GM21360 (cell line): ENCODE results near the gene DNASE1L1.

Source experiments
- ATAC-seq: cut with Tn5 transposase; IDR thresholded peaks from one replicate; pipeline ENCODE4 v1.9.1; 2021; ENCODE audit warnings: mild to moderate bottlenecking, moderate library complexity; ENCODE audit not compliant: unreplicated experiment

DNASE1L1 gene

DNA sequence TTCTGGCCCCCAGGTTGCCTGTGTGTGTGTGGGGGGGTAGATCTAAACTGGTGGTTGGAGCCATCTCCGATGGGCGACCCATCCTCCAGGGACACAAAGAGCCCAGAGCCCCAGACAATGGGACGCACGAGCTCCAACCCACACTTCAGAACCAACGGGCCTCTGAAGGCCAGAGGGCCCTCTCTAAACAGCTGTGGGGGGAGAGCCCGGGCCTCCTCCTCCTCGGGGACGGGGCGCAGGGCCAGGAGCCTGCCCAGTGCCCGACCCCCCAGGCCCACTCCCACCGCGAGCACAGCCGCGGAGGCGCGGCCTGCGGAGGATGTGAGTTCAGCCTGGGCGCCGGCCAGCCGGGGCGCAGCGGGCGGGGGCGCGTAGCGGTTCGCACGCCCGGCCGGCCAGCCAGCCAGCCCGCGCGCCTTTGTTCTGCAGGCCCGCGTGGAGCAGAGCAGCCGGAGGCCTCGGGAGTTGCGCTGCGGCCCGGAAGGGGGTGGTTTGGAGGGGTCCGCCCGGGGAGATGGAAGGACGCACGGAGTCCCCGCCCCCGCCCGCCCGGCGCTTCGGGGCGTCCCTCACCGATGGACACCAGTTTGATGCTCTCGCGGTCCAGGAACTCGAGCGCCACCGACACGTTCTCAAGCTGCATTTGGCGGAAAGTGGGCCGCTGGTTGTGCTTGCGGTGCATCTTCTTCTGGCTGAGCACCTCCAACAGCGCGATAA, 38.6 kb downstream of the DNASE1L1 start:
- no peak for ATAC-seq

DNA sequence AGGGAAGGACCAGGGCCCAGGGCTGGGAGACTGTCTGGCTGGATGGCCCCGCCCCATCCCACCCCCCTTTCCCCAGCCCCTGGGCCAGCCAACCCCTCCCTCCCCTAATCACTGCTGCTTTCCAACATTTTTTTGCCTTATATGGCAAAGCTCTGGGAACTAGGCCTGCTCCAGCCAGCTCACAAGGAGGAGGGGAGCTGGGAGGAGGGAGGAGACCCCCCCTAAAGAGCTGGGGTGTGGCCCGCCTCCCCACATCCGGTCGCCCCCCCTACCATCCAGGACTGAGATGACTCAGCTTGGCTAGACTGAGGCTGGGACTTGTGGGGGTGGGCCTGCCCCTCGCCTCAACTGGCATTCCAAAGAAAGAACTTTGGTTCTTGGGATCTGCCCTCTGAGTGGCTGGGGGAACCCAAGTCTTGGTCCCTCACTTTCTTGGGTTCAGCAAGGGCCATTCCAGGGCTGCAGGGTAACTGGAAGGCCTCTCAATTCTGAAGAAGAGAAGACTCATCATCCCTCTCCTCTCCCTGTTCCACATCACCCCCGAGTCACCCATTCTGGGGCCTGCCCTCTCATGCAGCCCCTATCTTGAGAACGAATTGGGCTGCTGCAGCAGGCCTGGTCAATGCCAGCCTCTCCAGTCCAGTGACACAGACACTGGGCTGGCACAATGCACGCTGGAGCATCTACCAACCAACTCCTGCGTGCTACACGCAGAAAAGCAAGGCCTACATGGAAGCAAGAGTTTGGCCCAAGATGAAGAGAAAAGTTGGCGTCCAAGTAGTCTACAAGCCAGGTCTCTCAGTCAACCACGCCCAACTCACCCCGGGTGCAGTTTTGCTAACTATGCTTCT, 39.4 kb downstream of the DNASE1L1 start:
- ATAC-seq, result no peak

DNA sequence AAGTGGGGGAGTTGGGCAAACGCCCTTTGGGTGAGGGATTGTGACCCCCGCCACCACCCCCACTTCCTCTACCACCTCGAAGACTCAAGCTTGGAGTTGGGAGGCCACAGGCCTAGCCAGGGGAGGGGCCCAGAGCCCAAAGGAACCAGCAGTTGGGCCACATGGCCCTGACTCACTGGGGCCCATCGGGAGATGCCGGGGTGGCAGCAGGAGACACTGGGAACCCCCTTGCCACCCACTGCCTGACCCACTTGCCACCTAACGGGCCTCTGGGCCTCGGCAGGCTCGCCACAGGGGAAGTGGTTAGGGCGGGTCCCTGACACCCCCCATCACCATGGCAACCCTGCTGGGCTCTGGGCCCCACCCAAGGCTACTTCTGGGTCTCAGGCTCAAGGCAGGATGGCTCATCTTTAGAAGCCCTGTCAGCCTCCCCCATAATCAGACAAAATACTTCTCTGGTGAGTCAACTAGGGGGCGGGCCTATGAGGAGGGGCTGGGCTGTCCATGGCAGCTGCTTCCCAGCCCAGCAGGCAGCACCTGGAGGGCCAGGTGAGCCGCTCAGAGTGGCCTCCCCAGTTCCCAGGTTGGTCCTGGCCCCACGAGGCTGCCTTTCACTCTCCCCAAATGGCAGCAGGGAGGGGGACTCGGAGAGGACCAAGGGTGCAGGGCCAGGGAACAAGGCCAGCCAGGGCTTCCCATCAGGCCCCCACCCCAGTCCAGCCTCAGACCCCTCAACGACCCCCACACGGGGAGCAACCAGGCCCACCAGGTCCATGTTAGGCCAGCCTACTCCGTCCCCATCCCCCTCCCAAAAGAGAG, 40.2 kb downstream of the DNASE1L1 start:
- ATAC-seq, result no peak

DNA sequence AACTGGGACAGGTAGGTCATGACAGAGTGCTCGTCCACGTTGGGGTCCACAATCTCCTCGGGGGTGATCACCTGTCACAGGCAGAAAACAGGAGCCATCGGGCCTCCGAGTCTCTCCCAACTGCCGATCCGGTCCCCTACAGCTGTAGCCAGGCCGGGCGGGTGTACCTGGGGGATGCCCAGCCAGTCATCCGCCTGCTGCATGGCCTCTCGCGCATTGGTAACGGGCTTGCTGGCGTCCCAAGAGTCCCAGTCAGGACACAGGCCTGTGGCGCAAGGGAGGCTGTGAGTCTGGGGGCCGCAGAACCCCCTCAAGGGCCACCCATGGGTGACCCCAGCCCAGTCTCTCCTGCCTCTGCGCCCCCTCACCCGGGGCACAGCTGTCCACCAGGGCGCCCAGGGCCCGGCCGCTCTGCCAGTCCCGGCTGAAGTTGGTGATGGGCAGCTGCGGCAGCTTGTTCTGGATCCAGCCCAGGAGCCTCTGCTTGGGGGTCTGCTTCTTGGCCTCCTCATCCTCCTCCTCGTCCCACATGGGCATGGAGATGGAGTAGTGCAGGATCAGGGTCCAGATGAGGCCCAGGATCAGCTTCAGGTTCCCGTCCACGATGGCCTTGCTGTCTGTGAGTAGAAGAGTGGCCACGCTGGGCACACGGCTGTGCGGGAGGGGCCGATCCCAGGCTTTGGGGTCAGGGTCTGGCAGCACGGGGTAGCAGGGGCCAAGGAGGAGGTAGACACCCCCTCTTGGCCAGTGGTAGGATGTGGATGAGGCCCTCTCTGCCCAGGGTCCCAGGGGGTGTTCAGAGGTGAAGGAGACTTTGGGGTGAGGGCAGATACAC, 41.4 kb downstream of the DNASE1L1 start:
- no peak for ATAC-seq

DNA sequence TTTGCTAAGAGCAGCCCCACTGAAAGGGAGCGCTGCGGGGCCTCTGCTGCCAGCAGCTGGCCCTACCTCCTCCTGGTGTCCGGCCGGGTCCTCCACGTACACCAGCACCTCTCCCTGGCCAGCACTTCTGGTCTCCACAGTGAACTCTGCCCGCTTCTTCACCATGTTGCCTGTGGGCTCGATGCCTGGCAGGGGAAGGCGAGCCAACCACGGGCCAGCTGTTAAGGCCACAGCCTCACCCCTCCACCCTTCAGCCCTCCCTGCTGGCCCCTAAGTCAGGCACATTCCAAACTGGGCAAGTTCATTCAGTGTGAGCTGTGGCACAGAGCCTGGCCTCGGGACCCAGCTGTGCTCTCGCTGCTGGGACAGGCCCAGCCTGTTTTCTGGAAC, 42.4 kb downstream of the DNASE1L1 start:
- no peak for ATAC-seq

DNA sequence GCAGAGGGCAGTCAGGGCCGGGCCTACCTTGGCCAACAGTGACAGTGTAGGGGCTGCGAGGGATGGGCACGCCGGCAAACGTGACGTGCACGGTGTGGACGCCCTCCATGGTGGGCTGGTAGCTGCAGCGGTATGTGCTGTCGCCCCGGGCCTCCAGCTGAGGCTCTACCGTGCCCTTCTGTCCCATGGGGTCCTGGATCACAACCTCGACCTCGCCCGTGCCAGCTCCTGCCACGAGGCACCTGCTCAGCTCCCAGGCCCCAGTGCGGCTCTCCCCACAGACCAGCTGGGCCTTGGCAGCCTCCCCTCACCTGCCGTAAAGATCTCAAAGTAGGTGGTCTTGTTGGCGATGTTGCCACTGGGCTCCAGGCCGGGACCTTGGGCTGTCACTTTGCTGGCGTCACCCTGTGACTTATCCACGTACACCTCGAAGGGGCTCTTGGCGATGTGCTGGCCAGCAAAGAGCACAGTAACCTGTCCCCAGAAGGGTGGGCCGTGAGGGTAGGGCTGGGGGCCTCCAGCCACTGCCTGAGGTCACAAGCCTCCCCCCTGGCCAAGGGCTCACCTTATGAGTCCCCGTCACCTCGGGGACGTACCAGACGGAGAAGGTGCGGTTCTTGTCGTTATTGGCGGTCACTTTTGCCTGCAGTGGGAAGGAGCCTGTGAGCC, 42.9 kb downstream of the DNASE1L1 start:
- ATAC-seq, result no peak

DNA sequence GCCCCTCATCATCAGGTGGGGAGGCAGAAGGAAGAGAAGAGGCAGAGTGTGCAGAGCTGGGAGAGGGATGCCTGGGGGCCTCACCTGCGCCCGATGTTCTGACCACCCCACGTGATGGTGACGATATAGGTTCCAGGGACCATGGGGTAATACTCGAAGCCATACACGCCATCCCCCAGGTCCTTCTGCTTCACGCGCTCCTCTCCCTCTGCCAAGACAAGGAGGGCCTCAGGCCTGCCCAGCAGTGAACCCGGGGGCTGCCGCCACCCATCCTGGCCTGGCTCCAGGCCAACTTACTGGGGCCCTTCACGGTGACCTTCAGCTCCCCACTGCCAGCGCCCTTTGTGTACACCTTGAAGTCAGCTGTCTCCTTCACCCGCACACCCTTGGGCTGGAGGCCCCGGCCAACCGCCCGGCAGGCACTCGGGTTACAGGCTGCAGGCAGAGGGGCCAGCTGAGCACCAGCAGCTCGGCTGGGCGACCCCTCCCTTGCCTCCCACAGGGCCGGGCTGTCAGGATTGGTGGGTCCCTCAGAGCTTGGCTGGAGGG, 43.9 kb downstream of the DNASE1L1 start:
- no peak for ATAC-seq

DNA sequence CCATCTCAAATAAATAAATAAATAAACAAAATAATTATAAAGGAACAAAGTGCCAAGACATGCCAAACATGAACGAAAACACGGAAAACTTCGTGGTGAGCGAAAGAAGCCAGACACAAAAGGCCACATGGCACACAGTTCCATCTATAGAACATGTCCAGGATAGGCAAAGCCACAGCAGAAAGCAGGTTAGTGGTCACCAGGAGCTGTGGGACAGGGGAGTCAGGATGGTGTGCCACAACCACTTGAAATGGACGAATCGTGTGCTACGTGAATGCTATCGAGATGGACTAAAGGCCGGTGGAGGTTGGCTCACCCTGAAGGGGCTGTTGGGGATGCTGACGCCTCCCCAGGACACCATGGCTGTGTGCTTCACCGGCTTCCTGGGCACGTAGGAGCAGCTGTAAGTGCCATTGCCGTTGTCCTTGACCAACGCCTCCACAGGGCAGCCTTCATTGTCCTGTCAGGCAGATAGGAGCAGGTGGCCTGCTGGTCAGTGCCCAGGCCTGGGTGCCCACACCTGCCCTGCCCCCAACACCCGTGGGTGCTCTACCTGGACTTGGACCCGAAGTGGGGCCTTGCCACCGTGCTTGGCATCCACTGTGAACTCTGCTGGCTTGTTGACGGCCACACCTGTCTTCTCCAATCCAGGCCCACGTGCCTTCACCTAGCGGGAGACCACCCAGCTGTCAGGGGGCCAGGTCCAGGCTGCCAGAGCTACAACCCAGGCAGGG, 45.2 kb downstream of the DNASE1L1 start:
- ATAC-seq, result no peak

DNA sequence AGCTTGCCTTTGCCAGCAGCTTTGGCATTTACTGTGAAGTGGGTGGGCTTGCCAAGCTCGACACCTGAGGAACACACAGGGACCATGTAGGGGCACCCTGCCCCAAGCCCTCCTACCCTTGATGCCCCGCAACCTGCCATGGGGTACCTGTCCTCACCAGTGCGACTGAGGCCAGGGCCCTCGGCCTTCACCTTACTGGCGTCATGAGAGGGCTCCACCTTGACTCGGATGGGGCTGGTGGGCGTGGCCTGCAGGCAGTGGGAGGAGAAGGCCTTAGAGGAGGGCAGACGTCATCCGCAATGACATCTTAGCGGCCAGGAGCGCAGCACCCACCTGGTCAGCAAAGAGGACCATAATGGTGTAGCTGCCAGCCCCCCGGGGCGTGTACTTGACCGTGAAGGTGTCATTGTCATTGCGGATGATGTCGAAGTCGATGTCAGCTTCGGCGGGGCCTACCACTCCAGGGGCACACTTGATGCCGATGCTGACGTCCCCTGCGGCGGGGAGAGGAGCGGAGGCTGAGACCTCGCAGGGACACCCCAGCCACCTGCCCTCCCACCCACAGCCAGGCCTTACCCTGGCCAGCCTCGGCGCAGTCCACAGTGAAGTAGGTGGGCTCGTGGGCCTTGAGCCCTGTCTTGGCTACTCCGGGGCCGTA, 46.8 kb downstream of the DNASE1L1 start:
- ATAC-seq, result no peak

DNA sequence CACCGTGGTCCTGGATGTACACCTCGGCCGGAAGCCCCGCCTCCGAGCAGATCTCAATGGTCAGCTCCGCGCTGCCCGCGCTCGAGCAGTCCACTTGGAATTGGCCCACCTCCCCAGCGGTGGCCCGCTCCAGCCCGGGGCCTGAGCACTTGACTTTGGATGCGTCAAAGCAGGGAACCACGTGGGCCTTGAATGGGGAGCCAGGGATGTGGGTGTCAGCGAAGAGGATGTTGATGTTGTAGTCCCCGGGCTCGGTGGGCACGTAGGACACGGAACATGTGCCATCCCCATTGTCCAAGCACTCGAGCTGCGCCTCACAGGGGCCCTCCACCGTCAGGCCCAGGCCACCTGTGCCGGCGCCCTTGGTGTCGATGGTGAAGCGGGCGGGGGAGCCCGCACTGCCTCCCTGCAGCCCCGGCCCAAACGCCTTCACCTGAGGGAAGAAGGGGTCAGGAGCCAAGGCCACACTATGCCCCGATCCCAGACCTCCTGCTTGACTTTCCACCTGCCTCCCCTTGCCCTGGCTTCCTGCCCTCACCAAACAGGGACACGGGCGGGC, 48.8 kb downstream of the DNASE1L1 start:
- no peak for ATAC-seq

DNA sequence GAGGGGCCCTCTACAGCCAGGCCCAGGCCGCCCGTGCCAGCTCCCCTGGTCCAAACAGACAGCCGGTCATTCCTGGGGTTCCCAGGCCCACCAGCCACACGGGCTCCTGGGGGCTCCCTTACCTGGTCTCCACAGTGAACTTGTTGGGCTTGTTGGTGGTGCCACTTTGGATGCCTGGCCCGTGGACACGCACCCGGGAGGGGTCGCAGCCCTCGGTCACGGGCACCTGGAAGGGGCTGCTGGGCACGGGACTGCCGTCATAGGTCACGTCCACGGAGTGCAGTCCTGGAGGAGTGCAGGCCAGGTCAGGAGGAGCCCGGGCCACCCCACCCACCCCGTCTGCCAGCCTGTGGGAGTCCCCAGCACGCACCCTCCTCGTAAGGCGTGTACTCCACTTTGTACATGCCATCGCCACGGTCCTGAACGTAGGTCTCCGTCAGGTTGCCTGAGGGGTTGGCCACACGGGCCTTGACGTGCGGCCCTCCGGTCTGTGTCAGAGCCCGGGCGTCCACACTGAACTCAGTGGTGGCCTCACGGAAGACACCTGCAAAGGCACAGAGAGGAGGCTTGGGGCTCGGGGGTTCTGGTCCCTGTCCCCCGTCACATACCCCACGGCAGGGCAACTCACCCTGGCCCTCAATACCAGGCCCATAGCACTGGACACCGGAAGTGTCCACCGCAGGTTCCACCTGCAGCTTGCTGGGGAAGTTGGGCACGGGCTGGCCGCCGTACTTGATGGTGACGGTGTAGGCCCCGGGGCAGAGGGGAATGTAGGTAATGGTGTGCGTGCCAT, 49.5 kb downstream of the DNASE1L1 start:
- no peak for ATAC-seq

DNA sequence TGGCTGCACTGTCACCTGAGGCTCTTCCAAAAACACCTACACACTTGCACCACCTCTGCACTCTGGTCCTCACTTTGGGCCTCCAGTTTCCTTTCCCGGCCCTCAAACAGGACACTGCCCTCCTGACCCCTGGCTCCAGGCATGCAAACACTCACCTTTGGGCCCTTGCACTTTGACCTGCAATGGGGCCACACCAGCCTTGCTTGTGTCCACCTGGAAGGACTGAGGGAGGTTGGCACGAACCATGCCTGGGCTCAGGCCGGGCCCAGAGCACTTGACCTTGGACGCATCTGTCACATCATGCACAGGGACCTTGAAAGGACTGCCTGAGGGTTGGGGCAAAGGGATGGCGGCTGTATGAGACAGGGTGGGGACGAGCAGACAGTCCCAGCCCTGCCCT, 50.2 kb downstream of the DNASE1L1 start:
- ATAC-seq, result no peak

DNA sequence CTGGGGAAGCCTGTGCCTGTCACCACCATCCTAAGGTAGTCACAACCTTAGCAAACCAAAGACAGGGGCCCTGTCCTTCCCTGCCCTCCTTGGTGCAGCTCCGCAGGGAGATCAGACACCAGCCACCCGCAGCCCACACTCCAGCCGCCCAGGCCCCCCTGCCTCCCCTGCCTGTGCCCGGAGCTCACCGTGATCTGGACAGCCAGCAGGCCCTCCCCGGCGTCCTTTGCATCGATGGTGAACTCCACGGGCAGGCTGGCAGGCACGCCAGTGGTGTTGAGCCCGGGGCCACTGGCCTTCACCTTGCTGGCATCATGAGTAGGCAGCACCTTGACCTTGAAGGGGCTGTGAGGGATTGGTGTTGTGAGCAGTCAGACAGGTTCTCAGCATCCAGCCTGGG, 51.0 kb downstream of the DNASE1L1 start:
- no peak for ATAC-seq

DNA sequence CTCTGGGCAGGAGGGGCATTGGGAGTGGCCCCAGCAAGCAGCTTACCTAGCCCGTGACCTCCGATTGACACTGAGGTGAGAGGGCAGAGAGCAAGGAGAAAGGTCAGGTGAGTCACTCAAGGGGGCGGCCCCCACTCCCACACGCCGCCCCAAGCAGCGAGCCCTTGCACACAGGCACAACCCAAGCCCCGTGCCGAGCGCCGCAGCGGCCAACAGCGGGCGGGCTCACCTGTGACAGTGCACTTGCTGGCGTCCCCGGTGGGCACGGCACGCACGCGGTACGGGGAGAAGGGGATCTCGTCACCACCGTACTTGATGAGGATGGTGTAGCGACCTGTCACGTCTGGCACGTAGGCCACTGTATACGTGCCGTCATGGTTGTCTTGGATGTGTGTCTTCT, 51.8 kb downstream of the DNASE1L1 start:
- ATAC-seq, result no peak

DNA sequence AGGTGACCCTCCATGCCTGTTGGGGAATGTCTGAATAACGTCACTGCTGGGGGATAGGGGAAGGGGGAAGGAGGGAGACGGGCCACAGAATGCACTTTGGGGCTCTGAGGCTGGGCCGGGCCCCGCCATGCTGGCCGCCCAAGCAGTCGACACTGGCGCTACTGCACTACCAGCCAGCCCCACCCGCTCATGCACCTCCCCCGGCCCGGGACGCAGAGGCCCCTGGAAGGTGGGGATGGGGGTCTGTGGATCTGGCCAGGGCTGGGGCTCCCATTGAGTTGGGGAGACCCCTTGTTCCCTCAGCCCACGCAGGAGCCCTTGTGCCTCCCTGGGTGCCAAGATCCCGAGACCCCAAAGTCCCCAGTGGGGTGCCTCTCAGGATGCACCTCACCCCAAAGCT, 52.5 kb downstream of the DNASE1L1 start:
- ATAC-seq, result no peak

DNA sequence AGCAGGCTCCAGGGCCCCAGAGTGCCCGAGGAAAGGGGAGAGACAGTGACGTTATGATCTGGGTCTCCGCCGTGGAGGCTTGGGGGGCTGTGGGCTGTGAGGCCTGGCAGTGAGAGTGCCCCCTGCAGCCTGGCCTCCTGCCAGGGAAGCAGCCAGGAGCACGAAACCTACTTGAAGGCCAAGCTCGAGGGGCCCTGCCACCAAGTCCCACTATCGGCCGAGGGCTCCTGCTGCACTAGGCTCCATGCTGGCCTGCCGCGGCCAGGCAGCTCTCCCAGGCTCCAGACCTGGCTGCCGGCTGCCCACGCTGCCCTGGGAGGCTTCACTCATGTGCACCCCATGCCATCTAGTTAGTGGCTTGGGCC, 53.3 kb downstream of the DNASE1L1 start:
- no peak for ATAC-seq

DNA sequence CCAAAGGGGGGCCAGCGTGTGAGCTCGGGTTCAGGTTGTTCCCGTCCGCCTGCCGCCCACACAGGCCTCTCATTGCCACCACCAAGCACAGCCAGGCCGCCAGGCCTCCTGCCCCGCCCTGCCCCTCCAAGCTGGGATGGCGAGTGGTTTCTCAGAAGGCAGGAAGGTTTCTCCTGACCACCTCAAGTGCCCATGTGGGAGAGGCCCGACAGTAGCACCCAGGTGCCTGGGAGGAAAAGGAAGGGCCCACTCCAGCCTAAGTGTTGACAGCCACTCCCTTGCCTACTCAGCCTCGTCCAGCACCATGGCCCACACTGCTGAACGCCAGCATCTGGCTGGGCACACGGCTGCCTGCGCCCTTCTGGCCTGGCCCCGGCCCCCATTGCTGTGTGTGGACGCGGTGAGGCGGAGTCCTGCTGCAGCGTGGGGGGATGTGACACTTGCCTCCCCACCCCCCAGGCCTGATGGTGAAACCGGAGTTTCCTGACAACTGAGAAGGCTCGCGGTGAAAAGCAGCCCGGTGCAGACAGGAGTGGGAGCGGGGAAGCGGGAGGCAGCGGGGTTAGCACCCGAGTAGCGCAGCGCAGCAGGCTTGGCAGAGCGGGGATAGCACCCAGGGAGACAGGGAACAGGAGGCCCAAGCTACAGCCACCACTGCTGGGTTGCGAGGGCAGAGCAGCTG, 53.8 kb downstream of the DNASE1L1 start:
- no peak for ATAC-seq
